ENCODE data around the gene C2orf68. TPM values are rescaled to one million over a fixed set of nuclear protein-coding genes. Genes with fewer than 3 reads are reported as not detected.

The C2orf68 gene
- total RNA-seq, 1 donor from 2014 or later: 21.3 TPM

DNA sequence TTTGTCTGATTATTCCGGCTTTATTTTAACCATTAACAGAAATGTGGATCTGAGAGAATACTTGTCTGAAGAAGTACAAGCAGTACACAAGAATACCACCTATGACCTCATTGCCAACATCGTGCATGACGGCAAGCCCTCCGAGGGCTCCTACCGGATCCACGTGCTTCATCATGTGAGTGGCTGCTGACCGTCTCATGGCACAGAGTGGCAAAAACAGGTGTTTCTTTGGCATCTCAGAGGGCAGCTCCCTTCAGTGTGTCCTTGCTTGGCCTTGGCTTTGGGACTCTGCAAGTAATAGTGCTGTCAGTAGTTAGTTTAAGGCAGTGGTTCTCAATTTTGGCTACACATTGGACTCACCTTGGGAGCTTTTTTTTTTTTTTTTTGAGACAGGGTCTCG, 33.0 kb upstream of the C2orf68 start:
- no peak for DNase-seq (ENCODE audit: low spot score)
- Mint-ChIP-seq H3K4me3 (ENCODE audit: unreplicated experiment) (no peak overlapping the region), H3K9me3 (ENCODE audit: low read depth) (no peaks in the 10 kb centered on the region), H3K27me3 (ENCODE audit: low read depth) (no peaks in the 10 kb centered on the region), H3K36me3 (ENCODE audit: low read depth) (peaks cover 52% of the 10 kb centered on the region), H3K27ac (ENCODE audit: unreplicated experiment) (no peak overlapping the region), H3K4me1 (ENCODE audit: low read depth) (peaks cover 16% of the 10 kb centered on the region)
- TF ChIP-seq, protein P1, sequence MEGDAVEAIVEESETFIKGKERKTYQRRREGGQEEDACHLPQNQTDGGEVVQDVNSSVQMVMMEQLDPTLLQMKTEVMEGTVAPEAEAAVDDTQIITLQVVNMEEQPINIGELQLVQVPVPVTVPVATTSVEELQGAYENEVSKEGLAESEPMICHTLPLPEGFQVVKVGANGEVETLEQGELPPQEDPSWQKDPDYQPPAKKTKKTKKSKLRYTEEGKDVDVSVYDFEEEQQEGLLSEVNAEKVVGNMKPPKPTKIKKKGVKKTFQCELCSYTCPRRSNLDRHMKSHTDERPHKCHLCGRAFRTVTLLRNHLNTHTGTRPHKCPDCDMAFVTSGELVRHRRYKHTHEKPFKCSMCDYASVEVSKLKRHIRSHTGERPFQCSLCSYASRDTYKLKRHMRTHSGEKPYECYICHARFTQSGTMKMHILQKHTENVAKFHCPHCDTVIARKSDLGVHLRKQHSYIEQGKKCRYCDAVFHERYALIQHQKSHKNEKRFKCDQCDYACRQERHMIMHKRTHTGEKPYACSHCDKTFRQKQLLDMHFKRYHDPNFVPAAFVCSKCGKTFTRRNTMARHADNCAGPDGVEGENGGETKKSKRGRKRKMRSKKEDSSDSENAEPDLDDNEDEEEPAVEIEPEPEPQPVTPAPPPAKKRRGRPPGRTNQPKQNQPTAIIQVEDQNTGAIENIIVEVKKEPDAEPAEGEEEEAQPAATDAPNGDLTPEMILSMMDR (IDR thresholded peaks at IDR 0.05): no peak

DNA sequence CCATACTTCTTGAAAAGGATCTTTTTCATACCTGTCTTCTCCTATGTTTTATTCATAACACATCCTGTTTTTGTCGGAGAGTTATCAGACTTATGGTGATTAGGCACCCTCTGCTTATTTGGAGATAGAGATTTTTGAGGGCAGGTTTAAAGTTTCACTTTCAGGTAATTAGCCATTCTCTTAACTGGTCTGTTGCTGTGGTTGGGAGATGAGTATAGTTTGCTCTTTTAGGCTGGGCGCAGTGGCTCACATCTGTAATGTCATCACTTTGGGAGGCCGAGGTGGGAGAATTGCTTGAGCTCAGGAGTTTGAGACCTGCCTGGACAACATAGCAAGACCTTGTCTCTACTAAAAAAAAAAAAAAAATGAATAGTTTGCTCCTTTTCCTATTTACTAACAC, 30.9 kb upstream of the C2orf68 start:
- H3K36me3 Mint-ChIP-seq (ENCODE audit: low read depth): peaks cover 44% of the 10 kb centered on the region
- H3K27me3 Mint-ChIP-seq (ENCODE audit: low read depth): no peaks in the 10 kb centered on the region
- H3K4me1 Mint-ChIP-seq (ENCODE audit: low read depth): no peaks in the 10 kb centered on the region
- H3K4me3 Mint-ChIP-seq (ENCODE audit: unreplicated experiment): no peak overlapping the region
- DNase-seq (ENCODE audit: low spot score): no peak
- no peaks in the 10 kb centered on the region for H3K9me3 Mint-ChIP-seq (ENCODE audit: low read depth)
- no peak overlapping the region for H3K27ac Mint-ChIP-seq (ENCODE audit: unreplicated experiment)
- TF ChIP-seq, protein P1 (IDR thresholded peaks at IDR 0.05): no peak

DNA sequence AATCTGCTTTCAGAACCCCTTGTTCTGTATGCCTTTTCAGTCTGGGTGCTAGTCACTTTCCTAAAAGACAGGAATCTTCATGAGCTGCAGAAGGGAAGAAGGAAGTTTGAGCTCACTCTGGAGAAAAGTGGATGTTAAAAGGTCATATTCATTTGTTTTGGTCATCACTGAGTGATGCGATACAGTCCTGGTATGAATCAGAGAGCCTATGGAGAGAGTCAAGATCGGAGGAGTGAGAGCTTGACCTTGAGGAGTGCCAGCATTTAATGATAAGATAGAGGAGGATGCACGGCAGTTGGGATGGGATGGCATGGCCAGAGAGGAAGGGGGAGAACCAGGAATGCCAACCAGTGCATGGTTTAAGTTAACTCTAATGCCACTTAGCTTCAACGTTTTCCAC, 23.8 kb upstream of the C2orf68 start:
- H3K4me3 Mint-ChIP-seq (ENCODE audit: unreplicated experiment): no peak overlapping the region
- H3K36me3 Mint-ChIP-seq (ENCODE audit: low read depth): peaks cover 33% of the 10 kb centered on the region
- peaks cover 2% of the 10 kb centered on the region for H3K4me1 Mint-ChIP-seq (ENCODE audit: low read depth)
- H3K9me3 Mint-ChIP-seq (ENCODE audit: low read depth): no peaks in the 10 kb centered on the region
- TF ChIP-seq, protein P1 (IDR thresholded peaks at IDR 0.05): no peak
- DNase-seq (ENCODE audit: low spot score): no peak
- H3K27ac Mint-ChIP-seq (ENCODE audit: unreplicated experiment): no peak overlapping the region
- no peaks in the 10 kb centered on the region for H3K27me3 Mint-ChIP-seq (ENCODE audit: low read depth)

DNA sequence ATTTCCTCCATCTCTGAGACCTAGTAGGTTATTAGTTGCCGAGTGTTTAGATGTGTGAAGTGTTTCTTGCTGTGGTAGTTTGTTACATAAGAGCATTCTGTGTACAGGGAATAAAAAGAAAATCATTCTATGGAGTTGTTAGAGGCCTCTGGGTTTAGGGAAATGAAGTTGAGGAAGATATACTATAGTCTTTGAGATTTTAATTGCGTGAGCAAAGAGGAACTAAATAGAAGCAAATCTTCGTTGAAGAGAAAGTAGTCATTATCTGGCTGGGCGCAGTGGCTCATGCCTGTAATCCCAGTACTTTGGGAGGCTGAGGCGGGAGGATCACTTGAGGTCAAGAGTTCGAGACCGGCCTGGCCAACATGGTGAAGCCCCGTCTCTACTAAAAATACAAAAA, 23.1 kb upstream of the C2orf68 start:
- DNase-seq (ENCODE audit: low spot score): no peak
- H3K4me1 Mint-ChIP-seq (ENCODE audit: low read depth): peaks cover 2% of the 10 kb centered on the region
- no peaks in the 10 kb centered on the region for H3K27me3 Mint-ChIP-seq (ENCODE audit: low read depth)
- no peaks in the 10 kb centered on the region for H3K9me3 Mint-ChIP-seq (ENCODE audit: low read depth)
- H3K36me3 Mint-ChIP-seq (ENCODE audit: low read depth): peaks cover 34% of the 10 kb centered on the region
- H3K27ac Mint-ChIP-seq (ENCODE audit: unreplicated experiment): no peak overlapping the region
- TF ChIP-seq, protein P1 (IDR thresholded peaks at IDR 0.05): no peak
- H3K4me3 Mint-ChIP-seq (ENCODE audit: unreplicated experiment): no peak overlapping the region

DNA sequence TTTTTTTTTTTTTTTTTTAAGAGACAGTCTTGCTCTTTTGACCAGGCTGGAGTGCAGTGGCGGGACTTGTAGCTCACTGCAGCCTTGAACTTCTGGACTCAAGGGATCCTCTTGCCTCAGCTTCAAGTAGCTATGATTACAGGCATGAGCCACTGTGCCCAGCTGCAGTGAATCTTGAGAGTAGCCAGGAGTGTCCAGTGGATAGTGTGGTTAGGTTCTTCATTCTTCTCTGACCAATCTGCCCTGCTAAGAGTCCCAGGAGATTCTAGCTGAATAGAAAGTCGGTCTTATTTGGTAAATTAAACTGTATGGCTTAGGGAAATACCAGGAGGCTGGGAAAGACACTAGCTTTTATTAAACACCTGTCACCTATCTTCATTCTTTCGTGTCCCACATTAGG, 19.4 kb upstream of the C2orf68 start:
- no peak for DNase-seq (ENCODE audit: low spot score)
- Mint-ChIP-seq H3K27me3 (ENCODE audit: low read depth) (no peaks in the 10 kb centered on the region), H3K4me3 (ENCODE audit: unreplicated experiment) (no peak overlapping the region), H3K9me3 (ENCODE audit: low read depth) (no peaks in the 10 kb centered on the region), H3K4me1 (ENCODE audit: low read depth) (no peaks in the 10 kb centered on the region), H3K27ac (ENCODE audit: unreplicated experiment) (peak overlapping the region; percentile 12), H3K36me3 (ENCODE audit: low read depth) (peaks cover 33% of the 10 kb centered on the region)
- TF ChIP-seq, protein P1 (IDR thresholded peaks at IDR 0.05): no peak
